ENCODE data around the gene TCAP. TPM values are rescaled to one million over a fixed set of nuclear protein-coding genes. Genes with fewer than 3 reads are reported as not detected.

TCAP gene
- polyA plus RNA-seq, 1 donor = 345 TPM

DNA sequence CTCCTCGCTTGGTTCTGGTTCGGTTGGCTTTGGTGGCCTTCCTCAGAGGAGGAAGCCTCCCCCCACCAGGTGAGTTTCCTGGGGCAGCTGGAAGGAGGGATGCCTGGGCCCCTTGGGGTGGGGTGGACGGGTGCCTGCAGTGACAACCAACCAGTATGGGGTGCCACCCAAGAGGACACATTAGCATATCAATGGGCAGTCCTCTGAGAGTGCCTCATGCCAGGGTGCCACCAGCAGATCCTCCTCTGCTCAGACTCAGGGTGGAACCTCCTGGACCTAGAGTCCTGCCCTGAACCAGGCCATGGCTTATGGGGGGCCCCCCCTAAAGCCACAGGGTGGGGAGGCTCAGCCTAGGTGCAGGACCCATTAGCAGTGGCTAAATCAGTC, 35.7 kb upstream of the TCAP start:
- DNase-seq = no peak

DNA sequence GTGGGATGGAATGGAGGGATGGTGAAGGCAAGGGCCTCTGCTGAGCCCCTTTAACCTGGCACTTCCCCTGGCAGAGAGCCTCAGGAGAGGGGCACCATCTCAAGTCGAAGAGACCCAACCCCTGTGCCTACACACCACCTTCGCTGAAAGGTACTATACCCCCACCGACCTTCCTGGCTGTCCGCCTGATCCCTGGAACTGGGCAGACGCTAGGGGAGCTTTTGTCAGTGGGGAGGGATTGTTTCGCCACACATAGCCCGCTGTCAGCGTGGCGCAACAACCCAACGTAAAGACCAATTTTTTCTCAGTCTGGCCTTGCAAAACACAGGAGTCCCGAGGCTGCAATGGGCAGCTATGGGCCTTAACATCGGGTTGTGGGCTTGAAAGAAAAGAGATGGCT, 35.3 kb upstream of the TCAP start:
- DNase-seq = no peak

DNA sequence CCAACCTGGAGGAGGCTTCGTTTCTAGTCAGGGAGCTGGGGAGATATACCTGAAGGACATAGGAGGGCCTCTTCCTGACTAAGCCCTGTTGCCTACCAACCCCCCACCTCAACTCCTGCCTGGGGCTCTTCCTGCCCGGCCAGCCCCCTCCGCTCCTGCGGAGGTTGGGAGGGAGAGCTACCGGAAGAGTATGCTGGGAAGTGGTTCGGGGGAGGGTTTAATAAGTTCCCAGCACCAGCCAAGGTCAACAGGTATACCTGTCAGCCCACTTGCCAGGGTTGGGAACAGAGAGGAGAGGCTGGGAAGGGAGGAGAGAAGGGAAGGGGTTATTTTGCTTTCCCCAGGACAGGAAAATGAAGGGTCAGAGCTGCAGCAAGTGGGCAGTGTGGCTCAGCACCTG, 33.7 kb upstream of the TCAP start:
- DNase-seq = no peak

DNA sequence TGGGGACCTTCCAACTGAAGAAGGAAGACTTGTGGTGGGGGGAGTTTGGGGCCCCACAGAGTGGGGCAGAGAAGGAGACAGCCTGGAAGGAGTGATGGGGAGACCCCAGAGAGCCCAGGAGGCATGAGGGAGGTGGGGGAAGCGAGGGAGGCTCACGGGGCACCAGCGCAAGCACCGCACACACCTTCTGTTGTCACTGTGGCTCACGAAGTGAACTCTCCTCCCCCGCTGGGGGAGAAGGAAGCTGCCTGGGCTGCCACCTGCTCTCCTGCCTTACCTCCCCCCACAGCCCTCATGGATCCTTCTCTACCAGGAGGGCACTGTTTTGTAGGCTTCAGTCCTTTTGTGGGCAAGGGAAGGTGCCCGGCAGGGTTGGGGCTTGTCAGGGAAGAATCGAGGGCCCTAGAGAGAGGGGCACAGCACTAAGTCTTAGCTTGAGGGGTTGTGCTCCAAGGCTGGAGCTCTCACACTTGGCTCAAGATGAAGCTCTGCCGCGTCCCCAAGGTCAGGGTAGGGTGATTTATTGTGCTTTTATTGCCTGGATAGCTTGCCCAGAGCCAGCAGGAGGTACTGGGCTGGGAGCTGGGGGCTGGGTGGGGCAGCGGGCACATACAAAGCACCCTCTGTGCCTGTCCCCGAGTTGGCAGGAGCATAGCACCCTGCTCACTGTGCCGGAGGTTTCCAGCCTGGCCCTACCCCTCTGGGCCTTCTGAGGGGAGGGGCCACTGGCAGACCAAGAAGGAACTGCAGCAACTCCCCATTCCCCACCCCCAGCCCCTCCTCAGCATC, 32.8 kb upstream of the TCAP start:
- no peak for DNase-seq

DNA sequence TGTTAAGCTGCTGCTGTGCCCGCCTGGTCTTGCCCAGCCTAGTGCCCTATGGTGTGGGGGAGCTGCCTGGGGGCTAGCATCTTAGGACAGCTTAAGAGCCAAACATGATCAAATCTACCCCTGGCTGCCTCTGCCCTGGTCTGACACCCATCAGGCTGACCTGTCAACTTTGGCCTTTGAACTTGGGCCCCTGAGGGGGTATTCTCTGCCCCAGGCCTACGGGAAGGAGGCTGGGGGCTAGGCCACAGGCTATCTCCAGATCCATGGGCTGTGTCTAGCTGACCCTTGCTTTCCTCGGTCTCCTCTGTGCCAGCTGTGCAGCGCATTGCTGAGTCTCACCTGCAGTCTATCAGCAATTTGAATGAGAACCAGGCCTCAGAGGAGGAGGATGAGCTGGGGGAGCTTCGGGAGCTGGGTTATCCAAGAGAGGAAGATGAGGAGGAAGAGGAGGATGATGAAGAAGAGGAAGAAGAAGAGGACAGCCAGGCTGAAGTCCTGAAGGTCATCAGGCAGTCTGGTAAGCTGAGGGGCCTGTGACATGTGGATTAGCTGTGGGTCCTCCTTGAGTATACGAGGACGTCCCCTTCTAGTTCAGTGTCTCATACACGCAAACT, 31.5 kb upstream of the TCAP start:
- no peak for DNase-seq

DNA sequence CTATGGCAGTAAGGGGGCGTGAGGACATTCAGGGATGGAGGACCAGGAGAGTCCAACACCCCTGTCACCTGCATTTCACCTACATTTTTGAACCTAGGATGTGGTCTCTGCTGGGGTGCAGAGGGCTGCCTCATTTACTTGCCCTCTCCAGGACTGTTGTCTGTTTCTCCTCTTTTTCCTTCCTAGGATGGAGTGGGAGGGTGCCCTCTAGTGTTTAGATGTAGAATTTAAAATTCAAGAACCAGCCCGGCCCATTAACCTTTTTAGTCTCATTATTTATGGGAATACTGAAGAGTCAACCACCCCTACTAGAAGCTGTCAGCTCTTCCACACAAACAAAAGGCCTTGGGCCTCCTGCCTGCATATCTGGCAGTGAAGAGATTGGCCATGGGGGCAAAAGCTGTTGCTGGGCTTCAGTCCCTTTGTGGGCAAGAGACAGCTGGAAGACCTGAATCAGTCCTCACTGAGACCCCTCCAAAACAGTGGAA, 30.7 kb upstream of the TCAP start:
- DNase-seq = no peak

DNA sequence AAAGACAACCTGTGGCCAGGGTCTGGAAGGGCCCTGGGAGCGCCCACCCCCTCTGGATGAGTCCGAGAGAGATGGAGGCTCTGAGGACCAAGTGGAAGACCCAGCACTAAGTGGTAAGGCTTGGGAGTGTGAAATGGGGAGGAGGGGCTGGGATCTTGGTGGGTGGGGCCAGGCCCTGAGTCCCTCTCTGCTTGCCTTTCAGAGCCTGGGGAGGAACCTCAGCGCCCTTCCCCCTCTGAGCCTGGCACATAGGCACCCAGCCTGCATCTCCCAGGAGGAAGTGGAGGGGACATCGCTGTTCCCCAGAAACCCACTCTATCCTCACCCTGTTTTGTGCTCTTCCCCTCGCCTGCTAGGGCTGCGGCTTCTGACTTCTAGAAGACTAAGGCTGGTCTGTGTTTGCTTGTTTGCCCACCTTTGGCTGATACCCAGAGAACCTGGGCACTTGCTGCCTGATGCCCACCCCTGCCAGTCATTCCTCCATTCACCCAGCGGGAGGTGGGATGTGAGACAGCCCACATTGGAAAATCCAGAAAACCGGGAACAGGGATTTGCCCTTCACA, 29.5 kb upstream of the TCAP start:
- DNase-seq = no peak

DNA sequence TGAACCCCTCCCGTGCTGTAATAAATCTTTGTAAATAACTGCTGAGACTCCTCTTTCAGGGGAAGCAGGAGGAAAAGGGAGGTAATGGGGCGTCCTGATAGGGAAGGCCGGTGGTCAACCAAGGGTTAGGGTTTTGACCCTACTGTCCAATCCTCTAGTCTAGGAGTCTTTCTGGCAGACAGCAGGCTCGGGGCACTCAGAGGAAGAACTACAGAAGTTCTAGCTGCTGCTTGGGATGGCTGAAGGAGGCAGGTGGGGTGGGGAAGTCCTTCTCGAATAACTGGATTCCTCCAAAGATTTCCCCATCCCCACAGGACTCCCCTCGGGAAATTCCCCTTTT, 28.6 kb upstream of the TCAP start:
- DNase-seq = no peak

DNA sequence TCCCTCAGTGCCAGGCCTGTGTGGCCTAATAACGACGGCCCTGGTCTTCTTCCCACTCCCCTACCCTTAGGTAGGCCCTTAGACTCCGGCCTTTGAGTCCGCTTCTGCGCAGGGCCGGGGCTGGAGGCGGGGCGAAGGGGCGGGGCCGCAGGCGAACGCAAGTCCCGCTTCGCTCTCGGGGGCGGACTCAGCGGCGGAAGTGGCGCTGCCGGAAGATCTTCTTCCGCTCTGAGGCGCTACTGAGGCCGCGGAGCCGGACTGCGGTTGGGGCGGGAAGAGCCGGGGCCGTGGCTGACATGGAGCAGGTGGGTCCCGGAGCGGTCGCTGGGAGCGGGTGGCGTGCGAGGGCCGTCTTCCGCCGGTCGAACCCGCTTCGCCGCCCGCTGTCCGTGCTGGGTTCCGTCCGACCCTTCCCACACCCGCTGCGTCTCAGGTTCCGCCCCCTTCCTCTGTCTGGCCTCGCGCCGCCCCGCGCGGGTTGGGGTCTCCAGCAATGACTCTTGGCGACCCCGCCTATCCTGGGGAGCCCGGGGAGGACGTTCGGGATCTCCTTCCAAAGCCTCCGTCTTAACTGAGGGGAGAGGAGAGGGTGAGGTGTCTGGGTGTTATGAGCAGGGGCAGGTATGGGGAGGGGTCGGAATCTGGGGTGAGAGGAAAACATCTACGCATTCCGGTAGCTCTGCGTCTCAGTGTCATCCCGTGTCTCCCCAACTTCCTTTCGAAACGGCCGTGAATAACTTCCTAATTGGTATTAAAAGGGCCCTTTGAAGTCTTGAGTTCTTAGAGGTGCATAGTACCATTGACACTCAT, 28.0 kb upstream of the TCAP start, which contains the start of gene STARD3:
Gene STARD3, plus strand, starts transcription at position 218 of the 810 bp plus-strand sequence. CDS start 16,388 bp downstream, outside the sequence.
- peak; percentile 90 for DNase-seq

DNA sequence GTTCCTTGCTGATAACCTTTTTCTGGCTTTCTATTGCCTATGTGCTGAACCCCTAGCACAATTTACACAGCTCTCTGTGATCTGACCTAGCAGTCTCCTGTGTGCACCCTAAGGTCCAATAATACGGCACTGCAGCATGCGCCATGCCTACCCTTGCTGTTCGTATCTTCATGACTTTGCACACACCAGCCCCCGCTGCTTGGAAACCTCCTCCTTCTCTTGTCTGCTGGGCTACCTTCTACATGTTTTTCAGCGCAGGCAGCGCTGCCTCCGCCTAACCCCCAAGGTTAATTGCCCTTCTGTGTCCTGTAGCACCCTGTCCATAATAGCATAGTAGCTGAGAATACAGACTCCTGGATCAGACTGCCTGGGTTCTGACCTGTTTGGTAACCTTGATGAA, 26.8 kb upstream of the TCAP start:
- DNase-seq = no peak

DNA sequence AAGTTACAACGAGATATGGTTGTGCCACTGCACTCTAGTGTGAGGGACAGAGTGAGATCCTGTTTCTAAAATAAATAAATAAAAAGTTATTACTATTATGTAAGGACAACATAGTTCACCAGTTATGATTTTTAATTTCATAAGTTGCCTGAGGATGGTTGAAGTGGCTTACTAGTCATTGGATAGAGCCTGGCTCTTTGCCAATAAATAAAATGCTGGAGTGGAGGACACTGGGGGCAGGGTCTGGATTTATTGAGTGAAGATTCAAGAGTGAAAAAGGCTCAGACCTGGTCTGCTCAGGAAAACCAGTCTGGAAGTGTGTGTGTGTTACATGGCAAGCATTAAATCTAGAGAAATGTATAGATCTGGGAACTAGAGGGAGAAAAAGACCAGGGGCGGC, 26.1 kb upstream of the TCAP start:
- no peak for DNase-seq

DNA sequence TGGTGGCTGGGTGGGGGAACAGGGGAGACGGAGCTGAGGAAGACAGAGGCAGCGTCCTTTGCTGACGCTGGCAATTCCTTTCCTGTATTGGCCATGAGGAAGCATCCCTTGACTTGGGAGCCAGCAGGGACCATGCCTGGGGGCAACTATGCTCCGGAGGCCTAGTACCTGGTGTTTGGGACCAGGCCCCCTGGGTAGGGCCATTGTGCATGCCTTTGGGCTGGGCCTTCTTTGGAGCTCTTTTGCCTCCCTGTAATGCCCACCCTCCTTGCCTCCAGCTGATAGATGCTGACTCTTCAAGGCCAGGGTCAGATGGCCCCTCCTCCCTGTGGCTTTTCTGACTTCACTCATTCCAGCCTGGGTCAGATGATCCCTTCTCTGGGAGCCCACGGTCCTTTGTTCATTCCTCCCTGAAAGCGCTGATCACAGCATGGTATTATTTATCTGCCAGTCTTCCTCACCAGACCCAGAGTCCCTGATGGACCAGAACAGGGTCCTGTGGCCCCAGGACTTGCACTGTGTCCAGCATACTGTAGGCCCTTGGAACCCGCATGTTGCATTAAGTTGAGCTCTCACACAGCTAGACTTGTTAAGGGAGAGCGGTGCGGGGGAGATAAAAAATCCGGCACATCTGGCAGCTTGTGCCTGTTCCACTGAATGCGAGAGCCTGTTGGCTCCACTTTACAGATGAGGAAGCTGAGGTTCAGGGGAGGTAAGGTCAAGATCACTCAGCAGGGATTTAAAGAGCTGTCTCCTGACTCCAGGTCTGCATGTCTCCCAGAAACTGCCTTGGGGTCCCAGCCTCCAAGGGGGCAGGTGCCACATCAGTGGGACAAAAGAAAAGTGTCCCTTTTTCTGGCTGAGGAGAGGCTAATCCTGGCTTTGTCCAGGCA, 25.3 kb upstream of the TCAP start:
- DNase-seq = no peak

DNA sequence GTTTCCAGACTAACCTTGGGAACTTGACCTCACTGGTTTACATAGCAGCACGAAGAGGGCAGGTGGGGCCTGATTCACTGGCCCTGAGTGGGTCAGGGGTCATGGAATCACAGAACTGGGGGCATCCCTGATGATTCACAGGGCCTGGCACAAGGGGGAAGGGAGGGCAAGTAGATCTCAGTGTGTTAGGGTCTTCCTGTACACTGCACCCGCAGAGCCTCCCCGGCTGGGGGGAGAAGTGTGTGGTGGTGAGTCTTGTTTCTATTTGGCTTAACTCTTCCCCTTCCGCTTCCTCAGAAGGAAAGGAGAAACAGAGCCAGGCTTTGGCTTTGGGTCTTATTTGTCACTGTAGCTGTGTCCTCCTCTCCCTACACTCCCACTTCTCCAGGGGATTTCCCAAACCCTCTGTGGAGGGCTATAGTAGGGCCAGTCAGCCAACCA, 24.5 kb upstream of the TCAP start:
- DNase-seq = no peak

DNA sequence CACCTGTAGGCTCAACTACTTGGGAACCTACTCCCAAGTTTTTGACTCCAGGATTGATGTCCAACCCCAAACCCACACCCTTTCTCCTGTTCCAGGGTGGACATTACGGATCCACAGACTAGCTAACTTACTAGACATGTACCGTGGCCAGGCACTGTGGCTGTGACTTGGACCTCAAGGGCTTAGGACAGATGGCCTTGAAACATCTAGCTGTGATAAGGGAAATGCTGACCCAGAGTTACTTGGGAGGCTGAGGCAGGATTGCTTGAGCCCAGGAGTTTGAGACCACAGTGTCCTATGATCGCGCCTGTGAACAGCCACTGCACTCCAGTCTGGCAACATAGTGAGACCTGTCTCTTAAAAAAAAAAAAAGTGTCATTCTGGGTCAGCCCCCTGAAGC, 24.1 kb upstream of the TCAP start:
- DNase-seq = no peak

DNA sequence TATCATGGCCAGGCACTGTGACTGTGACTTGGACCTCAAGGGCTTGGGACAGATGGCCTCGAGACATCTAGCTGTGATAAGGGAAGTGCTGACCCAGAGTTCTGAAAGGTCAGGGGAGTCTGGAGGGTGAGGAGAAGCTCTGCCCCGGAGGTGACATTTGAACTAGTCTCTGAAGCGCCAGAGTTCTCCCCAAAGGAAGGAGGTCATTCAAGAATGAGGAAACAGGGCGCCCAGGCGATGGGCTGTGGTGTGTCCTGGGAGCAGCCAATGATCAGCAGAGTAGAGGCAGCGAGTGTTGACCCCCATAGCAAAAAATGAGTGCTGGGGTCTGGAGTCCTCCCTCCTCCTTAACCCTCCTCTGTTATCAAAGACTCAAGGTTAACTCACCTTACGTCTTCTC, 23.3 kb upstream of the TCAP start:
- DNase-seq = no peak

DNA sequence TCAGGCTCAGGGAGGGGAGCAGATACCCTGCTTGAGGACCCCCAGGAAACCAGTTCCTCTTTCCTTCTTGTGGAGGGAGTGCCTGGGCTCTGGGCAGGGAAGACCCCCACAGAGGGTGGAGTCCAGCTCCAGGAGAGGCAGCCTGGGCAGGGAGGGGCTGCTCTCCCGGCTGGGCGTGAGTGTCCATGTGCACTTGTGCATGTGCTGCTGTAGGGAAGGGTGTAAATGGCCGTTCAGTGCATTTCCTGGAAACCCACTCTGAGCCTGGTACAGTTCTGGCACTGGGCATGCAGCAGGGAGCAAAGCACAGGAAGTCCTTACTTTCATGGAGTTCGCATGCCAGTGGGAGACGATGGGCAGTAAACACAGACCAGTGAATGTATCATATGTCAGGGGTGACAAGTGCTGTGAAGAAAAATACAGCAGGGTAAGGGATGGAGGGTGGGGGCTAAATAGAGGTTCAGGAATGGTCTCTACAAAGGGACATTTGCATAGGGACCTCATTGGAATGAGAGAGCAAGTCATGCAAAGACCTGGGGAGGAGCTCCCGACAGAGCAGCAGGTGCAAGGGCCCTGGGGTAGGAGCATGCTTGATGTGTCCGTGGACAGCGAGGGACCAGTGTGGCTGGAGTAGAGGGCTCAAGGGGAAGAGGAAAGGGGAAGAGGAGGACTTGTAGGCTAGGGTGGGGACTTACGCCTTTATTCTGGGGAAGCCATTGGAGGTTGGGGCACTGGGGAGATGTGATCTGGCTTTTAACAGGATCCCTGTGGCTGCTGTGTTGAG, 22.7 kb upstream of the TCAP start:
- no peak for DNase-seq

DNA sequence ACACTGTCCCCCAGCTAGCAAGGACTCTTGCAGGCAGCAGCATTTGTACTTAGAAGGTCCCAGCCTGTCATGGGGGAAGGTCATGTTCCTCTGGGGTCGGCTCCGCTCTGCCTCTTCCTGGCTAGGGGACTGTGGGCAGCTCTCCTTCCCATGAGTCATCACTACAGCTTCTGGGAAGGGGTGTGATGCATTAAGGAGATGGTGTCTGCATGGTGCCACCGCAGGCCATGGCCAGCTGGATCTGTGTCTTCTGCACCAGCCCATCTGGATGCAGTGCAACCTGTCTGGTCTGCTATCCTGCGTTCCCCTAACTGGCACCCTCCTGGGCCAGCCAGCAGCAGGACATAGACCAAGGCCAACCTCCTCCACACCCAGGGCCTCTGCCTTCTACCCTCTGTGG, 21.9 kb upstream of the TCAP start:
- no peak for DNase-seq

DNA sequence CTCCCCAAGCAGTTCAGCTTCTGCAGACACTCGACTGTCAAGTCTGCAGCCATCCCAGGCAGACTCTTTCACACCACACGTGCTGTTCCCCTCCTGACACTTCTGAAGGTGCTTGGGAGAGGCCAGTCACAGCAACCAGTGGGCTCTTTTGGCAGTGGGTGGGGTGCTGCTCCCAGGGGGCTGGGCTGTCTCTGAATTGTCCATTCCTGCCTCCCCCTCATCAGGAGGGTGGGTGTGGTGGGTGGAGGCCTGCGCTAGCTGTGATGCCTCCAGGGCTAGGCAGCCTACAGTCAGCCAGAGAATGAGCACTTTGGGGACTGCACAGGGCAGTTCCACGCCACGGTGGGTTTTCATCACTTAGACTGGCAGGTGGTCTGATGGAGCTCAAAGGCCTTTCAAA, 17.9 kb upstream of the TCAP start:
- no peak for DNase-seq

DNA sequence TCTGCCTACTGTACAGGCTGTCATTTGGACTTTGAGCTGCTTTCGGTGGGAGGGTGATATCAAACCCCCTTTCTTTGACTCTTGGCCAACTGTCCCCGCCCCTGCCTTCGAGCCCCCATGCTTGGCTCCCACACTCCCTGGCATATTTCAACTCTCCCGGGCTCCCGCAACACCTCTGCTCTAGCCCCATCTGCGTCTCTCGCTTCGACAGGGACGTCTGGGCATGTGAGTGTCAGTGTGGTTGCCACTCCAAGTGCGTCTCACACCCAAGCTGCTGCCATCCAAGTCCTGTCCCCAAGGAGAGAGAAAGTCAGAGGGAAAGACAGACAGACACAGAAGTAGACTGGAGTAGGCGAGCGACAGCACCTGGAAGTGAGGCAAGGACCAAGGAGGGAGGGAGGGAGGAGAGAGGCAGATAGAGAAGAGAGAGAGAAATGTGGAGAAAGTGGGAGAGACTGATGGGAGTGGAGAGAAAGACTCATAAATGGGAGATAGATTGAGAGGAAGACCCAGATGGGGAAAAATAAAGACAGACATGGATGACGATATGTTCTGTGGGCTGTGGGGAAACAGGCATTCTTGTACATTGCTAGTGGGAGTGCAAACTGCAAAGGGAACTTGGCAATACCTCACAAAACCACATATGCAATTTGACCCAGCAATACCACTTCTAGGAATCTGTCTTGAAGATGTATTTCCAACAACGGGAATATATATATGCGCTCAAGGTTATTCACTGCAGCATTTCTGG, 16.4 kb upstream of the TCAP start:
- no peak for DNase-seq

DNA sequence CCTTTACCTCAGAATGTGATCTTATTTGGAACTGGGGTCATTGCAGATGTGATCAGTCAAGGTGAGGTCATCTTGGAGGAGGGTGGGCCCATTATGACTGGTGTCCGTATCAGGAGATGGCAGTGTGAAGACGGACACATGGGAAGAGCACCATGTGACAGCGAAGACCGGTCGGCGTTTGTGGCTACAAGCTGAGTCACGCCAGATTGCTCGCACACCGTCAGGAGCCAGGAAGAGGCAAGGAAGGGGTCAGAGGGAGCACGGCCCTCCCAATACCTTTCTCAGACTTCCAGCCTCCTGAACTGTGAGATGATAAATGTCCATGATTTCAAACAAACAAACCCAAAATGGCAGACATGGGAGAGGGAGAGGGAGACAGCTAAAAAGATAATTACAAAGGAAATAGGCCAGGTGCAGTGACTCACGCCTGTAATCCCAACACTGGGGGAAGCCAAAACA, 15.0 kb upstream of the TCAP start:
- DNase-seq = no peak
